HG03280 (cell line): ENCODE data around the gene IGSF11.
"Not testable (repeated sequence)": the region's sequence is repeated elsewhere in the genome, so short reads cannot be mapped to it uniquely, and the experiment has no call there.

ENCODE experiments used
- ATAC-seq: cut with Tn5 transposase; IDR thresholded peaks from one replicate; pipeline ENCODE4 v1.9.1; 2021; ENCODE audit warnings: mild to moderate bottlenecking, moderate library complexity; ENCODE audit not compliant: unreplicated experiment

IGSF11 gene

GRCh38 chr3:118990823-118991560 is 43.7 kb downstream of the IGSF11 start:
- no peak for ATAC-seq

DNA sequence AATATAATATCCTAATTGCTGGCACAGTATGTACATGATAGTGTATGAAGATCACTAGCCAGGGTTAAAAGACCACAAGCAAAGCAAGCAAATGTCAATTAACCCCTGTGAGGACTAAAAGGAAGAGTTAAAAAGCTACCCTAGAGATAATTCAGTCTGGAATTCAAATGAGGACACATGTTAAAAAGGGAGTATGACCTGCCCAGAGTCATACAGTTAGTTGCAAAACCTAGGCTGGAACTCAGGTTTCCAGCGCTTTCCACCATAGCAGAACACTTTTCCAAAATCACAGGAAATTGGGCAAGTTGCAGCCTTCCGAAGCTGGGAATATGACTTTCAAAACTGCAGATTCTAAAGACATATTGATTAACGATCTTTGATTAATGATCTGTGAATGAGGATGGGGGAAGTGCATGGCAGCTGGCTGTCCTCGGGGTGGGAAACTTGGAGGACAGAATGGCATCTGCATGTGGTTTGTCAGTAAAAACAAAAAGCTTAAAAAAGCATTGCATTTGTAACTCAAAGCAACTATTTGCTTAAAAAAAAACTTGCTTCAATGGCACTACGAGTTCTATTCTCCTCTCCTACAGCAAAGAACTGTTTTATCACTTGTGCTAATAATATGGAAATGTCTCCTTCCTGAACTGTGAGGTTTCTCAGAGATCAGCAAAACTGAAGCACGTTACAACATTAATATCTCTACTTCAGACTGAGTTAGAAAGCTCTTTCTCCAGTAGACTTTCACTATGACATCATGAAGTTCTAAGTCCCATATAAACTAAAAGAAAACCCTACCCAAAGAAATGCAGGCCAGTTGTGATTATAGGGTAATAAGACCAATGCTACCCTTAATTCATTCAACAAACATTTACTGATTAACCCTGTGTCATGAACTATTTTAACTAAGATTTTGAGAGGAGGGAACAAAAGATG is 46.2 kb downstream of the IGSF11 start:
- no peak for ATAC-seq

- no peak for ATAC-seq
Measured at GRCh38 chr3:118987477-118987876, 47.2 kb downstream of the IGSF11 start.

- ATAC-seq = no peak
Measured at GRCh38 chr3:118986734-118987133, 47.9 kb downstream of the IGSF11 start.

- no peak for ATAC-seq
Measured at GRCh38 chr3:118984699-118985098, 49.9 kb downstream of the IGSF11 start.

- no peak for ATAC-seq
Measured at GRCh38 chr3:118981494-118982134, 53.0 kb downstream of the IGSF11 start.

- no peak for ATAC-seq
Measured at GRCh38 chr3:118980832-118981231, 53.8 kb downstream of the IGSF11 start.

GRCh38 chr3:118978393-118978758 is 56.3 kb downstream of the IGSF11 start:
- ATAC-seq = no peak

DNA sequence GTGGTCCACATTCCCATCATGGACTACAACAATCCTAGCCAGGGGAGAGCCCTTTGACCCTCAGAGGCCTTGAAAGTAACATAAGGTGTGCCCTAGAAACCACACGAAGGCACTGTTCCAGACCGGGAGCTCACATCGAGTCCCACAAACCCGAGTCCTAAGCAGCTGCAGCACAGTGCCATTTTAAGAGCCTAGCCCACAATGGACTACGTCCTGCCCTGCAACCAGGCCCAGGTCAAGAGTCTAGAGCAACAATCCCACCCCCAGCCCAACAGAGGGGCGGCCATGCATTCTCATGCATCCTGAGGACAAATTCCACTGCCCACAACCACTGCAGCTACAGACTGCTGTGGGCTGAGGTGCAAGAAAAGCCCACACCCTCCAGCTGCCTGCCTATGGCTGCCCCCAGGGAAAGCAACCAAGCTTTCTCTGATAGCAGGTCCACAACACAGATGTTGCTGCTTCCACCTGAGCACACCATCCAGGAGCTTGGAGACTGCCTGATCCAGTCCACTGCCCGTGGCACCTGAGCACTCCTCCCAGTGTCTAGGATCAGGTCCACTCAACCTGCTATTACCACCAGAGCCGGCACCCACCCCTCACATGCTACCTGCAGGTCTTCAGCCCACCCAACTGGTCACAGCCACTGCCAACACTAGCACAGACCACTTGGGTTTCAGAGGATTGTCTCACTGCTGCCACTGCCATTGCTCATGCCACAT is 56.8 kb downstream of the IGSF11 start:
- no peak for ATAC-seq

GRCh38 chr3:118977118-118977517 is 57.5 kb downstream of the IGSF11 start:
- ATAC-seq = no peak

DNA sequence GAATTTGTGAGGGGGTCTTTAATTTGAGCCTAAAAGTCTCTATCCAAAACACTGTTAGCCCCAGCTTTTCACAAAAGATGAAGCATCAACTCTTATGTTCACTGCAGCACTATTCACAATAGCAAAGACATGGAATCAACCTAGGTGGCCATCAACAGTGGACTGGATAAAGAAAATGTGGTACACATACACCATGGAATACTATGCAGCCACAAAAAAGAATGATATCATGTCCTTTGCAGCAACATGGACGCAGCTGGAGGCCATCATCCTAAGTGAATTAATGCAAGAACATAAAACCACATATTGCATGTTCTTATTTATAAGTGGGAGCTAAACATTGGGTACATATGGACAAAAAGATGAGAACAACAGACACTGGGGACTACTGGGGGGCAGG is 59.2 kb downstream of the IGSF11 start:
- ATAC-seq = not testable (repeated sequence)

DNA sequence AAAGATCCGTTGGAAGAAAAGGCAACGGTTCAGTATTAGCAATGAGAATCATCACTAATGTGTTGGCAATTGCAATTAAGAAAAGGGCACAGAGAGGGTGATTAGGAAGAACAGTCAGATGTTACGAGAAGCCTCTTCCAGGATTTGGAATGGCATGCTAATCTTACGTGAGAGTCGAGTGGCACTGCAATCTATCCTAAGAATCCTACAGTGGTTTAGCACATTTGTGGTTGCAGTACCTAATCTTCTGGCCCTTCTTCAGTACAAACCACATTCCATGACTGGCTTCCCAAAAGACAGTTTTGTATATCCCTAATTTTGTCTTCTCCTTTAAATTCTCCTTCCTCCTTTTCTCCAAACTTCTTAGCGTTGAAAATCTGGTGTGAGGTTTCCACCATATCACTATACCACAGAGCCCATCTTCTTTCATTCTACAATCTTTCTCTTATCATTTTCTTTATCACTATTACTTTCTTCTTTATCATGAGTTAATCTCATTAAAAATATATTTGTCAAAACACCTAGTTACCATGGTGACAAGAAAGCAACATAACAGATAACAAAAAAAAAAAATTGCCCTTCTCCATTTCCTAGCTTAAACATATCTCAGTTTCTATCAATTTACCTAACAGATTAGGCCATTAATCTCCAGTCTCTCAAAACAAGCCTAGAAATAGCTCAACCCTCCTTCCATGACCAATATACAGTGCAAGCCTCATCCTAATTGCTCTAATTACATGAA is 60.1 kb downstream of the IGSF11 start:
- ATAC-seq = no peak

GRCh38 chr3:118973050-118973449 is 61.6 kb downstream of the IGSF11 start:
- no peak for ATAC-seq

DNA sequence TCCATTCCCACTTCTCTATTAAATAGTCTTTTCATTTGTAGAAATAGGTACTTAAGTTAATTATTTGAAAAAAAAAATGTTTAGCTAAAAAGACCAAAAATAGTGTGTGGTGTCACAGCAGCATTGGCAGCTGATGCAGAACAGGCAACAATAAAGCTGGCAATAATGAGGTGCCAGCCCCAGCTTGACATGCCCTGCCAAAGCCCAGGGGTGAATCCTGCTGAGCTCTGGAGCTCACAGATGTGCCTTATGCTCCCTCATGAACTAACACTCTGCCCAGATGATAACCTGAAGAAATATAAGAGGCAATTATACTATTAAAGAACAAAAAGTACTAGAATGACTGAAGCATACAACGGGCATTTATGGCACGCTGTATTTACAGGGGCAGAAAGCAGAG is 63.8 kb downstream of the IGSF11 start:
- ATAC-seq = no peak

- no peak for ATAC-seq
Measured at GRCh38 chr3:118968640-118969039, 66.0 kb downstream of the IGSF11 start.

DNA sequence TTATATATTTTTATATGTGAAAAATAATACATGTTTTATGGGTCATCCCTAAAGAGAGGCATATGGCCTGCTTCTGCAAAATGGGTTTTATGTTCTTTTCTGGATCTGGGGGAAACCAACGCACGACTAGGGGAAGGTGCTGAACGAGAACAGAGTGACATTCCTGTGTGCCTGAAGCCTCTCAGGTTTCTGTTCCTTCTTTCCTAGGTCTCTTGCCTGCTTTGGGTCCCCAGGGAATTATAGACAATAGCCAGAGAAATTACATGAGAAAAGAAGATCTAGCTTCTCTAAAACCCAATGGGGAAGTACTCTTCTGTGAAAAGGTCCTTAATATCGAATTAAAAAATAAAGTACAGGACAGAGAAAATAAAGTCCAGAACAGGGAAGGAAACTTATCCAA is 66.5 kb downstream of the IGSF11 start:
- ATAC-seq = no peak

- ATAC-seq = no peak
Measured at GRCh38 chr3:118966700-118967099, 67.9 kb downstream of the IGSF11 start.

GRCh38 chr3:118963711-118964110 is 70.9 kb downstream of the IGSF11 start:
- ATAC-seq = no peak

GRCh38 chr3:118960876-118961450 is 73.7 kb downstream of the IGSF11 start:
- ATAC-seq = no peak
